ENCODE results near the gene PIMREG. TPM values are rescaled to one million over a fixed set of nuclear protein-coding genes. Genes with fewer than 3 reads are reported as not detected.

Gene PIMREG
- total RNA-seq, 1 donor, result 13.1 TPM

- DNase-seq (ENCODE audit: low read depth), result no peak
- H3K4me3 ChIP-seq (ENCODE audit: low read depth, low read length), result no peak overlapping the region
- TF ChIP-seq CTCF (IDR thresholded peaks at IDR 0.05; ENCODE audit: insufficient read depth, low read length), result no peak
Observed at GRCh38 chr17:6426356-6427101, 17.7 kb upstream of the PIMREG start.

- H3K4me3 ChIP-seq (ENCODE audit: low read depth, low read length), result peak overlapping the region; percentile 31
- TF ChIP-seq CTCF (IDR thresholded peaks at IDR 0.05; ENCODE audit: insufficient read depth, low read length), result no peak
- peak; percentile 34 for DNase-seq (ENCODE audit: low read depth)
Observed at GRCh38 chr17:6427279-6427781, 16.9 kb upstream of the PIMREG start.

- TF ChIP-seq CTCF (IDR thresholded peaks at IDR 0.05; ENCODE audit: insufficient read depth, low read length), result no peak
- no peak for DNase-seq (ENCODE audit: low read depth)
- no peak overlapping the region for H3K4me3 ChIP-seq (ENCODE audit: low read depth, low read length)
Observed at GRCh38 chr17:6428207-6428965, 15.9 kb upstream of the PIMREG start.

GRCh38 chr17:6429266-6429665 lies 15.0 kb upstream of the PIMREG start:
- TF ChIP-seq CTCF (IDR thresholded peaks at IDR 0.05; ENCODE audit: insufficient read depth, low read length), result no peak
- no peak for DNase-seq (ENCODE audit: low read depth)
- no peak overlapping the region for H3K4me3 ChIP-seq (ENCODE audit: low read depth, low read length)

GRCh38 chr17:6430769-6431168 lies 13.5 kb upstream of the PIMREG start:
- no peak overlapping the region for H3K4me3 ChIP-seq (ENCODE audit: low read depth, low read length)
- DNase-seq (ENCODE audit: low read depth), result no peak
- peak; percentile 49 for TF ChIP-seq CTCF (IDR thresholded peaks at IDR 0.05; ENCODE audit: insufficient read depth, low read length)

- TF ChIP-seq CTCF (IDR thresholded peaks at IDR 0.05; ENCODE audit: insufficient read depth, low read length), result no peak
- no peak for DNase-seq (ENCODE audit: low read depth)
- H3K4me3 ChIP-seq (ENCODE audit: low read depth, low read length), result no peak within 1 kb of the TSS
Observed at GRCh38 chr17:6435051-6435450, 9.2 kb upstream of the PIMREG start, which contains the start of gene AIPL1. TSS of gene AIPL1 (minus strand) at chr17:6435121. CDS start at chr17:6435104, 17 bp downstream.
